GM23248 (cell line): ENCODE measurements around the gene HMGCR.

Experiments
- EZH2 ChIP-seq: fragments of 200-600 bp; sonication (generic); IDR thresholded peaks from 2 replicates; pipeline ENCODE4 v1.6.1; 2018; ENCODE audit warnings: antibody characterized with exemption, mild to moderate bottlenecking; ENCODE audit not compliant: insufficient read depth, poor library complexity, severe bottlenecking
- EZH2phosphoT487 ChIP-seq: fragments of 200-600 bp; sonication (generic); IDR thresholded peaks from 2 replicates; pipeline ENCODE4 v1.6.1; 2018; ENCODE audit warnings: antibody characterized with exemption, moderate library complexity, mild to moderate bottlenecking, low read depth; ENCODE audit not compliant: insufficient read depth

DNA sequence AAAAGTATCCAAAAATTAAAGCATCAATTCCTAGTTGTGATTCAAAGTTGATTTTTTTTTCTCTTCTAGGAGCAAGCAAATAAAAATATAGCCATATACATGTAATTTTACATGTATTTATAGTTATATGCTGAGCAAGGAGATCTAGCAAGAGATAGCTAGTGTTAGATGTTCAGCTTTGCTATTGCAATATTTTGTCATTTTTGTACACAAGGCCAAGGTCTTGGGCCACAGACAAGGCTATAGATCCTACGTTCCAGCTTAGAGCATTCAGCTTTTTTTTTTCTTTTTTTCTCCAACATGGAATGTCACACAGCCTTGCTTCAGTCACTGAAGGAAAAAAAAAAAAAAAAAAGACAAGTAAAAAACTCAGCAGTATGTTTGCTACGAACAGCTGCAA lies 36.8 kb downstream of the HMGCR start:
- TF ChIP-seq EZH2phosphoT487 (no peak), EZH2 (no peak)
